Small intestine (tissue), 7 donors: ENCODE measurements around the gene CFH. TPM values are rescaled to one million over a fixed set of nuclear protein-coding genes. Genes with fewer than 3 reads are reported as not detected.

Experiments used
- DNase-seq, 2 donors: peaks; one replicate each; pipeline versions ENCODE4 v3.0.0 to v3.0.0-alpha.2; 2013
- FAIRE-seq: peaks from 2 replicates; lab custom pipeline; 2012; peaks lifted over from hg19 to GRCh38; lab: Jason Lieb, UNC
- H3K27ac ChIP-seq, 3 donors: one replicate each; pipeline ENCODE4 v1.5.1; 2013; ENCODE audit warnings: low read length in 2 of 3, mild to moderate bottlenecking in 2 of 3, control low read depth in 1 of 3, inconsistent platforms in 1 of 3, low read depth in 1 of 3, moderate library complexity in 1 of 3
- H3K27me3 ChIP-seq, 3 donors: one replicate each; pipeline ENCODE4 v1.6.1; 2013; ENCODE audit warnings: low read length in 3 of 3, inconsistent platforms in 1 of 3; ENCODE audit not compliant: control insufficient read depth in 3 of 3, insufficient read depth in 3 of 3
- H3K36me3 ChIP-seq, 3 donors: one replicate each; pipeline ENCODE4 v1.6.1; 2013; ENCODE audit warnings: low read length in 3 of 3, inconsistent platforms in 1 of 3, low read depth in 1 of 3, mild to moderate bottlenecking in 1 of 3, moderate library complexity in 1 of 3; ENCODE audit not compliant: control insufficient read depth in 3 of 3, insufficient read depth in 2 of 3
- H3K4me1 ChIP-seq, 3 donors: one replicate each; pipeline ENCODE4 v1.6.1; 2013; ENCODE audit warnings: low read length in 2 of 3, inconsistent platforms in 1 of 3, low read depth in 1 of 3, mild to moderate bottlenecking in 1 of 3, moderate library complexity in 1 of 3; ENCODE audit not compliant: control insufficient read depth in 3 of 3, insufficient read depth in 2 of 3
- H3K4me3 ChIP-seq, 3 donors: one replicate each; pipeline ENCODE4 v1.5.1; 2013; ENCODE audit warnings: low read length in 3 of 3, control low read depth in 1 of 3, inconsistent platforms in 1 of 3, low read depth in 1 of 3, mild to moderate bottlenecking in 1 of 3, moderate library complexity in 1 of 3
- H3K9me3 ChIP-seq, 2 donors: one replicate each; pipeline ENCODE4 v1.6.1; 2013; ENCODE audit warnings: low read depth in 1 of 2, low read length in 1 of 2; ENCODE audit not compliant: control insufficient read depth in 2 of 2, insufficient read depth in 1 of 2
- WGBS, 3 donors: extraction: QIAGEN DNeasy Blood & Tissue Kit; methylation state at CpG; one replicate each; pipeline ENCODE4 v1.1.7; 2013; 5-methylcytosine and 5-hydroxymethylcytosine counted together
- polyA plus RNA-seq, 4 donors: library from polyadenylated mRNA; stranded (reverse) in 3 of 4; unstranded in 1 of 4; fragments of 200-250 nt in 3 of 4; fragments of 120-200 nt in 1 of 4; gene quantifications; one replicate each; pipeline versions ENCODE4 v1.2.1 to v1.2.3, GENCODE V29; 2013
- donor health status: healthy with polysubstance abuse.
- donor health status: control.
- donor health status: control.
- donor health status: Bipolar disorder and iron deficiency.
- donor health status: healthy.

The CFH gene
- polyA plus RNA-seq, 4 donors, result 0.89 to 52.9 (median 8.1) TPM

DNA sequence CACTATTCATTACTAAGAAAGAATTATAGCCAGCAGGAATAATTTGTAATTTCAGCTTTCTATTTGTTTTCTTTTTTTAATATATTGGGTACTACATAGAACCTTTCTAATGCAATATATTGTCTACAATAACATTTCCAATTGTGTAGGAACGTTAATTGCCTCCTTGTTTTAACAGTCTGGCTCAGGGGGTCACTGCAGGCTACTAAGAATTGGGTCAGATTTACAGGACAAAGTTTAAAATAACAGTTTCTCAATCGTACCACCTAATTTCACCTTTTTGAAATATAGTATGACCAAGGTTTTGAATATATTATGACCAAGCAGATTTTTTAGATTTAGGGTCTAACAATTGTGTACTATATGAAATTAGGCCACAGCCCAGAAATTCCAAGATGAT lies 2.4 kb downstream of the CFH start:
- Histone ChIP-seq H3K9me3 (no peaks in the 10 kb centered on the region), H3K27me3 (no peaks in the 10 kb centered on the region), H3K36me3 (no peaks in the 10 kb centered on the region), H3K4me3 (no peak overlapping the region), H3K4me1 (no peaks in the 10 kb centered on the region), H3K27ac (no peak overlapping the region)
- no peak for FAIRE-seq
- DNase-seq, result no peak
- WGBS, 3 donors, result 50 to 67% (median 60%) methylated on average over 2 of the region's 2 CpGs

DNA sequence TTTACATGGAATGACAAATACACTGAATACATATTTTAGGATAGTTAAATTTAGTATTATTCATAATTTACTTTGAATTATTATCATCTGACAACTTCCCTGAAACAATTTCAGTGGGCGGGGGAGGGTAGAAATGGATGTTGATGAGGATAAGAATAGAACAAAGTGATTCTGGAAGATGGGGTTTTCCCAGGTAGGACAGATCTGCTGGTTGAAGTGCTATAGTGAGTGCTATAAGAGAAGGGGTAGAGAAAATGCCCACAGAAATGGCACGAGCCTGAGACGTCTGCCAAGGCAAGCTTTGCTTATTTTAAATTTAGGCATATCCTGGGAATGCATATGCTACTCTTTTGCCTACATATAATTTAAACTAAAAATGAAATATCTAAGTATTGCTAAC lies 3.2 kb downstream of the CFH start:
- no peaks in the 10 kb centered on the region for H3K27me3 ChIP-seq
- no peaks in the 10 kb centered on the region for H3K9me3 ChIP-seq
- no peaks in the 10 kb centered on the region for H3K36me3 ChIP-seq
- no peaks in the 10 kb centered on the region for H3K4me1 ChIP-seq
- H3K27ac ChIP-seq, result no peak overlapping the region
- DNase-seq (no peak), FAIRE-seq (no peak)
- H3K4me3 ChIP-seq, result no peak overlapping the region
- 72 to 81% (median 77%) methylated on average over 3 of the region's 3 CpGs for WGBS, 3 donors

DNA sequence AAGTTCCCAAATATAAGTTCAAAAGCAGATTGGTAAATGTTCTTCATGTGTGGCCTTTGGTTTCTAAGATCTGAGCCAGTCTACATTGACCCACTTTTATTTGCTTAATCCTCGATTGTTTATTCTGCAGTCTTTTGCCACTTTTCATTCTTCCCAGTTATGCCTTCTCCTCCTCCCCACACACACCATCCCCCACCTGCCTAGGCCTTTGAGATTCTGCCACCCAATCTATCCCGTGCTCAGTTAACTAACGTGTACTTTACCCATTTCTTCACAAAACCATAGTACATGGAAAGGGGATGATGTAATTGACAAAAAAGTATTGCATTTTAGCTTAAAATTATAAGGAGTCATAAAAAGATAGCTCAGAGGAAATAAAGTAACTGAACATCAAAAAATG lies 3.7 kb downstream of the CFH start:
- no peak overlapping the region for H3K27ac ChIP-seq
- FAIRE-seq, result no peak

DNA sequence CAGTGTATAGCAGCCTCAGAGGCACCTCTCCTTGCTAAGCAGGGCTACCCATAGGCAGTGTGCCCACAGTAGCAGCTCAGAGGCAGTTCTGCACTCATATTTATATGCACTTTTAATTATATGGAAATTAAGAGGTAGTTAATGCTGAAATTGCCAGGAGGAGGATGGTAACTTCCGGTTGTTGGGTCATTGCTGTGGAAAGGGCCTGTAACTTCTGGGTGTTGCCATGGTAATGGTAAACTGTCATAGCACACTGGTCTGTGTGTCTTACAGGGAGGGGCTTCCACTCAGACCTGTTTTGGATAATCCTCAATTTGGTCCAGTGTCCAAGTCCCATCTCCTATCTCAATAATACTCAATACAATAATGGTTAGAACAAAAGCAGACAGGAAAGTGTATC lies 7.6 kb downstream of the CFH start:
- Histone ChIP-seq H3K36me3 (no peaks in the 10 kb centered on the region), H3K4me1 (no peaks in the 10 kb centered on the region), H3K27me3 (no peaks in the 10 kb centered on the region), H3K4me3 (no peak overlapping the region), H3K9me3 (no peaks in the 10 kb centered on the region), H3K27ac (no peak overlapping the region)
- DNase-seq, result no peak
- no peak for FAIRE-seq
- WGBS, 3 donors, result 67 to 86% (median 83%) methylated on average over 1 of the region's 1 CpG

More for the DNA sequence above, 3.7 kb downstream of the CFH start:
- H3K4me1 ChIP-seq, result no peaks in the 10 kb centered on the region
- H3K36me3 ChIP-seq, result no peaks in the 10 kb centered on the region
- H3K4me3 ChIP-seq, result no peak overlapping the region
- no peaks in the 10 kb centered on the region for H3K27me3 ChIP-seq
- 64 to 72% (median 67%) methylated on average over 3 of the region's 3 CpGs for WGBS, 3 donors
- H3K9me3 ChIP-seq, result no peaks in the 10 kb centered on the region
- no peak for DNase-seq

DNA sequence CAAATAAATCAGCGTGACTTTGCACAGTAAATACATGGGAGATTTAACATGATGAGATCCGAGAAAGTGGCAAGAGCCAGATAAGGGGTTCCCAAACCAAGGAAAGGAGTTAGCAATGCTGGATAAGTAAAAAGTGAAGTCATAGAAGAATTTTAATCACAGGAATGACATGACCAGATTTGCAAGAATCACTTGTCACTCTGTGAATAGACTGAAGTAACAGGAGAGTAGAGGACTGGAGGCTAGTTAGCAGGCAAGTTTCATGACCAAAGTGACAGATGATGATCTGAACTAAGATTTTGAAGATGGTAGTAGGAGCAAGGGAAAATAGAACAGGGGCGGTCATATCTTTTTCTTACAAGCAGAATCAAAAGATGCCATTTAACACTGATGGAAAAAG lies 8.4 kb downstream of the CFH start:
- no peaks in the 10 kb centered on the region for H3K36me3 ChIP-seq
- no peaks in the 10 kb centered on the region for H3K9me3 ChIP-seq
- no peak overlapping the region for H3K27ac ChIP-seq
- 65 to 83% (median 72%) methylated on average over 3 of the region's 3 CpGs for WGBS, 3 donors
- H3K4me3 ChIP-seq, result no peak overlapping the region
- FAIRE-seq (no peak), DNase-seq (no peak)
- H3K27me3 ChIP-seq, result no peaks in the 10 kb centered on the region
- no peaks in the 10 kb centered on the region for H3K4me1 ChIP-seq

DNA sequence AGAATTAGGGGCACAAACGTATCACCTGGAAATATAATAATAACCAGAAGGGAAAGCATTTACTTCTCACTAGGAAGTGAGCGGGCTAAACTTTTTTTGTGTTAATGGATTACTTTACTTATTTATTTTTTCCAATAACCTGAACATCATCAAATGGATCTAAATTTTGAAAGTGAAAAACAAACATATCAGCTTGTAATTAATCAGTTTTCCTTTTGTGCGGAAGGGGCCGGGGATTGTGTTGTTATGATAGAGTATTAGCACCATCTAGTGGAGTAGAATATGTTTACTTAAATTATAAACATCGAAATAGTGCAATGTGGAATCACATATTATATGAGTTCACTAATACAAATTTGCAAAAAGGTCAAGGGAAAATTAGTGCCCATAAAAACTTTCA lies 9.0 kb downstream of the CFH start:
- H3K27ac ChIP-seq, result no peak overlapping the region
- H3K4me3 ChIP-seq, result no peak overlapping the region
- no peaks in the 10 kb centered on the region for H3K9me3 ChIP-seq
- H3K27me3 ChIP-seq, result no peaks in the 10 kb centered on the region
- FAIRE-seq, result peak; percentile 72
- no peaks in the 10 kb centered on the region for H3K36me3 ChIP-seq
- peak; percentile 24 to 26 for DNase-seq
- WGBS, 3 donors, result 14 to 22% (median 17%) methylated on average over 5 of the region's 5 CpGs
- no peaks in the 10 kb centered on the region for H3K4me1 ChIP-seq

DNA sequence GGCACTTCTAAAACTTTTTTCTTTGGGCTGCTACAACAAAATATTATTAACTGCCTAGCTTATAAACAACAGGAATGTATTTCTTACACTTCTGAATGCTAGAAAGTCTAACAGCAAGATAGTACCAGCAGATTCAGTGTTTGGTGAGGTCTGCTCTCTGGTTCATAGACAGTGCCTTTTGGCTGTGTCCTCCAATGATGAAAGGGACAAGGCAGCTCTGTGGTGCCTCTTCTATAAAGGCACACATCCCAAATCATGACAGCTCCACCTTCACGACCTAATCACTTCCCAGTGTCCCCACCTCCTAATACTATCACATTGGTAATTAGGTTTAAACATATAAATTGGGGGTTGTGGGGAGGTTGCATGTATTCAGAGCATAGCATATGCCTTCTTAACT lies 9.5 kb downstream of the CFH start:
- Histone ChIP-seq H3K4me1 (no peaks in the 10 kb centered on the region), H3K27me3 (no peaks in the 10 kb centered on the region), H3K36me3 (no peaks in the 10 kb centered on the region), H3K27ac (no peak overlapping the region), H3K4me3 (no peak overlapping the region), H3K9me3 (no peaks in the 10 kb centered on the region)
- FAIRE-seq (no peak), DNase-seq (no peak)
- WGBS, 3 donors, result 0 to 13% (median 0%) methylated on average over 1 of the region's 1 CpG

DNA sequence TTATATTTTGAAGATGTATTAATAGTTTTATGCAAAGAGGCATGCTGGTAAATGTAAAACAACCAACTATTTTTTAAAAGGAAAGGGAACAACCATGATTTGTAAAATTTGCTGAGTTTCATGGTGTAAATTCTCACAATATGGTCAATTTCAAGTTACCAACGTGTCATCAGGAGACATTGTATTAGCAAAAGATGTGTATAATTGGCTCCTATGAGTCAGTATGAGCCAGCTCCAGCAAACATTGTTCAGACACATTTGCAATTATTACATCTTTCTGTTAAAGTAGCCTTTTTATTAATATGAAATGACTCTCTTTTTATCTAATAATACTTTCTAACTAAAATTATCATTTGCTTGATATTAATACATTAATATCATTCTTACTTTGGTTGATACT lies 15.3 kb downstream of the CFH start:
- 50 to 78% (median 57%) methylated on average over 1 of the region's 1 CpG for WGBS, 3 donors

DNA sequence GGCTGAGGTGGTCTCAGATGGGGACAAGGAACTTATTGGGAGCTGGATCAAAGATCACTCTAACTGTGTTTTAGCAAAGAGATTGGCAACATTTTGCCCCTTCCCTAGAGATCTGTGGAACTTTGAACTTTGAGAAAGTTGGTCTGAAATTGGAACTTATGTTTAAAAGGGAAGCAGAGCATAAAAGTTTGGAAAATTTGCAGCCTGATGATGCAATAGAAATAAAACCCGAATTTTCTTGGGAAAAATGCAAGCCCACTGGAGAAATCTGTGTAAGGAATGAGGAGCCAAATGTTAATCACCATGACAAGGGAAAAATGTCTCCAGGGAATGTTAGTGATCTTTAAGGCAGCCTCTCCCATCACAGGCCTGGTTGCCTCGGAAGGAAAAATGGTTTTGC lies 17.2 kb downstream of the CFH start:
- DNase-seq (no peak), FAIRE-seq (no peak)
- no peaks in the 10 kb centered on the region for H3K4me1 ChIP-seq
- 67 to 86% (median 85%) methylated on average over 2 of the region's 2 CpGs for WGBS, 3 donors
- H3K9me3 ChIP-seq, result no peaks in the 10 kb centered on the region
- H3K36me3 ChIP-seq, result no peaks in the 10 kb centered on the region
- no peaks in the 10 kb centered on the region for H3K27me3 ChIP-seq
- no peak overlapping the region for H3K4me3 ChIP-seq
- no peak overlapping the region for H3K27ac ChIP-seq

More for the DNA sequence above, 15.3 kb downstream of the CFH start:
- DNase-seq (no peak), FAIRE-seq (no peak)
- Histone ChIP-seq H3K9me3 (no peaks in the 10 kb centered on the region), H3K4me1 (no peaks in the 10 kb centered on the region), H3K27me3 (no peaks in the 10 kb centered on the region), H3K27ac (no peak overlapping the region), H3K4me3 (no peak overlapping the region), H3K36me3 (no peaks in the 10 kb centered on the region)
